H9 (cell line): Measurements from ENCODE around the gene SMAP1. TPM values are rescaled to one million over a fixed set of nuclear protein-coding genes. Genes with fewer than 3 reads are reported as not detected.

Experiments used
- DNase-seq: peaks from one replicate; pipeline ENCODE4 v3.0.0-alpha.2; 2017
- H2AFZ ChIP-seq: one replicate; pipeline ENCODE4 v1.6.1; 2013; ENCODE audit warnings: mild to moderate bottlenecking, low read length, control low read depth, moderate library complexity
- H2AK5ac ChIP-seq: 2 replicates; pipeline ENCODE4 v1.6.1; 2013; ENCODE audit warnings: low read length, control low read depth, mixed read lengths; ENCODE audit not compliant: insufficient read length
- H2BK120ac ChIP-seq: one replicate; pipeline ENCODE4 v1.6.1; 2013; ENCODE audit warnings: low read depth, mild to moderate bottlenecking, low read length, control low read depth, inconsistent platforms; ENCODE audit not compliant: poor library complexity, severe bottlenecking
- H2BK12ac ChIP-seq: 2 replicates; pipeline ENCODE4 v1.6.1; 2013; ENCODE audit warnings: low read length, control low read depth, mixed read lengths, low read depth; ENCODE audit not compliant: insufficient read length
- H2BK15ac ChIP-seq: 2 replicates; pipeline ENCODE4 v1.6.1; 2013; ENCODE audit warnings: low read depth, low read length, control low read depth
- H2BK20ac ChIP-seq: one replicate; pipeline ENCODE4 v1.6.1; 2013; ENCODE audit warnings: low read depth, mild to moderate bottlenecking, low read length, control low read depth, inconsistent platforms; ENCODE audit not compliant: poor library complexity, severe bottlenecking
- H2BK5ac ChIP-seq: 2 replicates; pipeline ENCODE4 v1.6.1; 2013; ENCODE audit warnings: low read length, control low read depth, mixed read lengths; ENCODE audit not compliant: insufficient read length
- H3K14ac ChIP-seq: 2 replicates; pipeline ENCODE4 v1.6.1; 2013; ENCODE audit warnings: low read length, control low read depth; ENCODE audit not compliant: insufficient read depth
- H3K18ac ChIP-seq: 2 replicates; pipeline ENCODE4 v1.6.1; 2013; ENCODE audit warnings: low read depth, mild to moderate bottlenecking, mixed read lengths, low read length, control low read depth; ENCODE audit not compliant: insufficient read length
- H3K23ac ChIP-seq: 2 replicates; pipeline ENCODE4 v1.6.1; 2013; ENCODE audit warnings: low read length, control low read depth, mixed read lengths, low read depth; ENCODE audit not compliant: insufficient read length
- H3K23me2 ChIP-seq: 2 replicates; pipeline ENCODE4 v1.6.1; 2013; ENCODE audit warnings: low read depth, mild to moderate bottlenecking, mixed read lengths, low read length, control low read depth; ENCODE audit not compliant: insufficient read length, poor library complexity, severe bottlenecking
- H3K27ac ChIP-seq: 2 replicates; pipeline ENCODE4 v1.5.1; 2013; ENCODE audit warnings: low read length, control low read depth, mixed read lengths, low read depth; ENCODE audit not compliant: insufficient read length
- H3K27me3 ChIP-seq: 2 replicates; pipeline ENCODE4 v1.6.1; 2013; ENCODE audit warnings: low read length, control low read depth, inconsistent platforms; ENCODE audit not compliant: insufficient read depth
- H3K4ac ChIP-seq: 2 replicates; pipeline ENCODE4 v1.6.1; 2013; ENCODE audit warnings: low read depth, mild to moderate bottlenecking, control low read depth, inconsistent platforms, low read length, moderate library complexity
- H3K4me1 ChIP-seq: 2 replicates; pipeline ENCODE4 v1.6.1; 2013; ENCODE audit warnings: low read length, control low read depth, inconsistent platforms; ENCODE audit not compliant: insufficient read depth
- H3K4me2 ChIP-seq: 2 replicates; pipeline ENCODE4 v1.6.1; 2013; ENCODE audit warnings: low read length, control low read depth, mixed read lengths; ENCODE audit not compliant: insufficient read length, insufficient read depth
- H3K56ac ChIP-seq: 2 replicates; pipeline ENCODE4 v1.6.1; 2013; ENCODE audit warnings: low read depth, mild to moderate bottlenecking, mixed read lengths, low read length, control low read depth; ENCODE audit not compliant: insufficient read length
- H3K79me1 ChIP-seq: 2 replicates; pipeline ENCODE4 v1.6.1; 2013; ENCODE audit warnings: low read depth, mild to moderate bottlenecking, moderate library complexity, low read length, control low read depth, inconsistent platforms; ENCODE audit not compliant: insufficient read depth, poor library complexity, severe bottlenecking
- H3K79me2 ChIP-seq: 2 replicates; pipeline ENCODE4 v1.6.1; 2013; ENCODE audit warnings: low read length, control low read depth, inconsistent platforms; ENCODE audit not compliant: insufficient read depth
- H3K9ac ChIP-seq: 2 replicates; pipeline ENCODE4 v1.6.1; 2013; ENCODE audit warnings: low read length, control low read depth, mixed read lengths; ENCODE audit not compliant: insufficient read length; ENCODE audit errors: extremely low read depth
- H3K9me3 ChIP-seq: one replicate; pipeline ENCODE4 v1.6.1; 2013; ENCODE audit warnings: low read depth, low read length, inconsistent platforms; ENCODE audit not compliant: control insufficient read depth
- H3T11ph ChIP-seq: one replicate; pipeline ENCODE4 v1.6.1; 2013; ENCODE audit warnings: mild to moderate bottlenecking, low read length, control low read depth, inconsistent platforms
- H4K20me1 ChIP-seq: one replicate; pipeline ENCODE4 v1.6.1; 2013; ENCODE audit not compliant: control insufficient read depth, insufficient read length, insufficient read depth
- H4K5ac ChIP-seq: 2 replicates; pipeline ENCODE4 v1.6.1; 2013; ENCODE audit warnings: low read depth, mild to moderate bottlenecking, mixed read lengths, low read length, control low read depth; ENCODE audit not compliant: insufficient read length
- H4K8ac ChIP-seq: replicated peaks from 2 replicates; pipeline ENCODE4 v1.6.1; 2013; ENCODE audit warnings: low read length, control low read depth, mixed read lengths, low read depth; ENCODE audit not compliant: insufficient read length
- H4K91ac ChIP-seq: 2 replicates; pipeline ENCODE4 v1.6.1; 2013; ENCODE audit warnings: low read depth, mild to moderate bottlenecking, moderate library complexity, mixed read lengths, low read length, control low read depth; ENCODE audit not compliant: insufficient read length
- H3K27ac Mint-ChIP-seq, 3 experiments: 2 replicates in 2 of 3; 3 replicates in 1 of 3; pipeline ENCODE4 v1.8.0; 2020 to 2021; ENCODE audit warnings: mixed read lengths in 3 of 3, mild to moderate bottlenecking in 1 of 3, moderate library complexity in 1 of 3
- H3K27me3 Mint-ChIP-seq: 2 replicates; pipeline ENCODE4 v1.8.0; 2021; ENCODE audit warnings: low read depth, mild to moderate bottlenecking, moderate library complexity, mixed read lengths
- H3K36me3 Mint-ChIP-seq, 3 experiments: 2 replicates in 2 of 3; 3 replicates in 1 of 3; pipeline ENCODE4 v1.8.0; 2020 to 2021; ENCODE audit warnings: low read depth in 3 of 3, mixed read lengths in 3 of 3; ENCODE audit not compliant: insufficient read depth in 1 of 3
- H3K4me1 Mint-ChIP-seq, 2 experiments: 2 replicates each; pipeline ENCODE4 v1.8.0; 2020; ENCODE audit warnings: mixed read lengths in 2 of 2
- H3K4me3 Mint-ChIP-seq, 2 experiments: 2 replicates in 1 of 2; 3 replicates in 1 of 2; pipeline ENCODE4 v1.8.0; 2020 to 2021; ENCODE audit warnings: mild to moderate bottlenecking in 2 of 2, mixed read lengths in 2 of 2, moderate library complexity in 1 of 2
- H3K9me3 Mint-ChIP-seq, 2 experiments: 2 replicates in 1 of 2; 3 replicates in 1 of 2; pipeline ENCODE4 v1.8.0; 2020; ENCODE audit warnings: mild to moderate bottlenecking in 2 of 2, mixed read lengths in 2 of 2, moderate library complexity in 1 of 2
- WGBS: extraction: QIAGEN DNeasy Blood & Tissue Kit; methylation state at CpG from one replicate; pipeline ENCODE4 v1.1.7; 2013; ENCODE audit warnings: missing lambda C conversion rate, low lambda C conversion rate, mixed read lengths; ENCODE audit not compliant: insufficient read length; ENCODE audit errors: extremely low coverage; 5-methylcytosine and 5-hydroxymethylcytosine counted together
- total RNA-seq: library from RNA; stranded (reverse); gene quantifications from 2 replicates; pipeline ENCODE4 v1.2.1, GENCODE V29; 2021
- TF ChIP-seq, protein P1 (sequence below): fragments of 200-600 bp; sonication (generic); conservative IDR thresholded peaks from 3 replicates; pipeline ENCODE4 v1.8.0; 2021; ENCODE audit warnings: antibody characterized with exemption, mild to moderate bottlenecking

The SMAP1 gene
- total RNA-seq, 1 experiment from 2014 or later: 29.3 TPM

DNA sequence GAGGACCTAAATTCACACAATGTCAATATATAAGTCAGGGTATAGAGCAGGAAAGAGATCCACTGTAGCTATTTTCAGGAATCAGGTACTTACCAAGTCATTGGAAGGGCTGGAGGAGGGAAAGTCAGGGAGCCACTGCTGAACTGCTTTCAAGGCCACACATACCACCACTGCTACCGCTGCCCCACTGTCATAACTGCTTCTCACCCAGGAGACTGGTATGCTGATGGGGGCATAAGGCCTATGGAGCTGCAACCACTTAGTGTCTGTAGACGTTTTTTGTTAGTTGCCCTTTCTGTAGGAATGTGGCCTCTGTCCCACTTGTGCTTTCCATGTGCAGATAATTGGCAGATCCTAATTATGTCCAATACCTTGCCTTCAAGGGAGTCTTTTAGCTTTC, 5.4 kb downstream of the SMAP1 start:
- no peak overlapping the region for H2BK5ac ChIP-seq
- no peaks in the 10 kb centered on the region for H4K20me1 ChIP-seq
- no peak overlapping the region for H3K18ac ChIP-seq
- H3K56ac ChIP-seq: no peak overlapping the region
- no peak overlapping the region for H2BK12ac ChIP-seq
- no peak for DNase-seq
- no peaks in the 10 kb centered on the region for H3K9me3 Mint-ChIP-seq
- H3K27me3 ChIP-seq: no peaks in the 10 kb centered on the region
- peaks cover 38 to 39% of the 10 kb centered on the region in 2 experiments for H3K4me1 Mint-ChIP-seq
- WGBS: no CpG with 5 or more reads among the region's 2 CpGs
- H3K4me3 Mint-ChIP-seq: no peak overlapping the region
- H3K23me2 ChIP-seq: no peaks in the 10 kb centered on the region
- no peak overlapping the region for H3K4ac ChIP-seq
- H3K14ac ChIP-seq: no peak overlapping the region
- H3K9ac ChIP-seq: no peak overlapping the region
- no peak overlapping the region for H4K5ac ChIP-seq
- no peaks in the 10 kb centered on the region for H3K9me3 ChIP-seq
- no peak overlapping the region for H4K8ac ChIP-seq
- H3K27ac Mint-ChIP-seq: peak overlapping the region in 2 of 3 experiments; percentile 12 to 19; a peak in 3 of 7 replicates
- no peak overlapping the region for H2BK120ac ChIP-seq
- TF ChIP-seq, protein P1, sequence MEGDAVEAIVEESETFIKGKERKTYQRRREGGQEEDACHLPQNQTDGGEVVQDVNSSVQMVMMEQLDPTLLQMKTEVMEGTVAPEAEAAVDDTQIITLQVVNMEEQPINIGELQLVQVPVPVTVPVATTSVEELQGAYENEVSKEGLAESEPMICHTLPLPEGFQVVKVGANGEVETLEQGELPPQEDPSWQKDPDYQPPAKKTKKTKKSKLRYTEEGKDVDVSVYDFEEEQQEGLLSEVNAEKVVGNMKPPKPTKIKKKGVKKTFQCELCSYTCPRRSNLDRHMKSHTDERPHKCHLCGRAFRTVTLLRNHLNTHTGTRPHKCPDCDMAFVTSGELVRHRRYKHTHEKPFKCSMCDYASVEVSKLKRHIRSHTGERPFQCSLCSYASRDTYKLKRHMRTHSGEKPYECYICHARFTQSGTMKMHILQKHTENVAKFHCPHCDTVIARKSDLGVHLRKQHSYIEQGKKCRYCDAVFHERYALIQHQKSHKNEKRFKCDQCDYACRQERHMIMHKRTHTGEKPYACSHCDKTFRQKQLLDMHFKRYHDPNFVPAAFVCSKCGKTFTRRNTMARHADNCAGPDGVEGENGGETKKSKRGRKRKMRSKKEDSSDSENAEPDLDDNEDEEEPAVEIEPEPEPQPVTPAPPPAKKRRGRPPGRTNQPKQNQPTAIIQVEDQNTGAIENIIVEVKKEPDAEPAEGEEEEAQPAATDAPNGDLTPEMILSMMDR: no peak
- H3K23ac ChIP-seq: no peak overlapping the region
- no peaks in the 10 kb centered on the region; the same call in 1 of the 2 replicates for H3K4me1 ChIP-seq
- no peak overlapping the region for H2AK5ac ChIP-seq
- H3T11ph ChIP-seq: no peak overlapping the region
- no peaks in the 10 kb centered on the region for H3K27me3 Mint-ChIP-seq
- no peaks in the 10 kb centered on the region for H3K36me3 Mint-ChIP-seq
- no peak overlapping the region for H4K91ac ChIP-seq
- H2BK15ac ChIP-seq: no peak overlapping the region
- no peak overlapping the region for H3K27ac ChIP-seq
- no peak overlapping the region for H2BK20ac ChIP-seq
- H3K79me2 ChIP-seq: peaks cover 7% of the 10 kb centered on the region; the same call in 1 of the 2 replicates
- no peak overlapping the region for H3K4me2 ChIP-seq
- H2AFZ ChIP-seq: no peak overlapping the region
- H3K79me1 ChIP-seq: peaks cover 8% of the 10 kb centered on the region
